ENCODE data around the gene EDIL3. TPM values are rescaled to one million over a fixed set of nuclear protein-coding genes. Genes with fewer than 3 reads are reported as not detected.

EDIL3 gene
- total and polyA plus RNA-seq, 2 experiments from 2014 or later, result 18.2 to 42.4 TPM

GRCh38 chr5:84130006-84130580, 254.6 kb downstream of the EDIL3 start:
- Histone ChIP-seq H3K9me2 (replicated peaks; ENCODE audit: insufficient read depth) (no peaks in the 10 kb centered on the region), H2AFZ (no peak overlapping the region), H3K27ac (no peak overlapping the region), H3K4me2 (no peak overlapping the region), H3K79me2 (no peaks in the 10 kb centered on the region), H3K4me3 (no peak overlapping the region), H3K36me3 (replicated peaks; ENCODE audit: insufficient read depth, low read depth) (no peaks in the 10 kb centered on the region), H3K9me3 (ENCODE audit: low read depth) (no peaks in the 10 kb centered on the region), H4K20me1 (ENCODE audit: insufficient read depth, poor library complexity, severe bottlenecking) (no peaks in the 10 kb centered on the region), H3K27me3 (no peaks in the 10 kb centered on the region), H3K4me1 (ENCODE audit: insufficient read depth) (no peaks in the 10 kb centered on the region)
- TF ChIP-seq EZH2 (IDR thresholded peaks at IDR 0.05; ENCODE audit: borderline replicate concordance) (no peak), EZH2phosphoT487 (IDR thresholded peaks at IDR 0.05; ENCODE audit: low read depth, severe bottlenecking, unreplicated experiment) (no peak)
- TF ChIP-seq, protein P1, sequence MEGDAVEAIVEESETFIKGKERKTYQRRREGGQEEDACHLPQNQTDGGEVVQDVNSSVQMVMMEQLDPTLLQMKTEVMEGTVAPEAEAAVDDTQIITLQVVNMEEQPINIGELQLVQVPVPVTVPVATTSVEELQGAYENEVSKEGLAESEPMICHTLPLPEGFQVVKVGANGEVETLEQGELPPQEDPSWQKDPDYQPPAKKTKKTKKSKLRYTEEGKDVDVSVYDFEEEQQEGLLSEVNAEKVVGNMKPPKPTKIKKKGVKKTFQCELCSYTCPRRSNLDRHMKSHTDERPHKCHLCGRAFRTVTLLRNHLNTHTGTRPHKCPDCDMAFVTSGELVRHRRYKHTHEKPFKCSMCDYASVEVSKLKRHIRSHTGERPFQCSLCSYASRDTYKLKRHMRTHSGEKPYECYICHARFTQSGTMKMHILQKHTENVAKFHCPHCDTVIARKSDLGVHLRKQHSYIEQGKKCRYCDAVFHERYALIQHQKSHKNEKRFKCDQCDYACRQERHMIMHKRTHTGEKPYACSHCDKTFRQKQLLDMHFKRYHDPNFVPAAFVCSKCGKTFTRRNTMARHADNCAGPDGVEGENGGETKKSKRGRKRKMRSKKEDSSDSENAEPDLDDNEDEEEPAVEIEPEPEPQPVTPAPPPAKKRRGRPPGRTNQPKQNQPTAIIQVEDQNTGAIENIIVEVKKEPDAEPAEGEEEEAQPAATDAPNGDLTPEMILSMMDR (IDR thresholded peaks at IDR 0.05; ENCODE audit: poor library complexity), result no peak
- 63% methylated on average over 3 of the region's 3 CpGs for WGBS (ENCODE audit: low lambda C conversion rate, missing lambda C conversion rate)
- DNase-seq (ENCODE audit: low spot score), result no peak

DNA sequence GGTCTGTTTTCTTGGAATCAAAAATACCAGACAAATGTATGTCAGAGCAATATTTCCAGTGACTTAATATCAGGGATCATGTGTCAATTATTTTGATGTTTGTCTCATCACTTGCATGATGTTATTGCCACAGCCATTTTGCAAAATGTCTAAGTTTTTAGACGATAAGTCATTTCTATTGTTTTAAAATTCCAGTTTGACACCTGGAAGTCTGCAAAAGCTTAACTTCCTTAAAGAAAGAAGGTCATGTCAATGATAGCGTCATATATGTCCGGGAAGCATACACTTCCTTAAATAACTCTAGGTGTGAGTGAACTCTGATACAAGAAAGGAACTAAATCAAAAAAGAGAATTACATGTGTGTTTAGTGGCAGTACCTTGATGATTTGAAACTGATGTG, 259.5 kb downstream of the EDIL3 start:
- Histone ChIP-seq H3K9me3 (ENCODE audit: low read depth) (no peaks in the 10 kb centered on the region), H3K4me3 (no peak overlapping the region), H3K27ac (no peak overlapping the region), H3K79me2 (no peaks in the 10 kb centered on the region), H3K4me1 (ENCODE audit: insufficient read depth) (no peaks in the 10 kb centered on the region), H3K36me3 (replicated peaks; ENCODE audit: insufficient read depth, low read depth) (no peaks in the 10 kb centered on the region), H3K4me2 (no peak overlapping the region), H2AFZ (no peak overlapping the region), H3K9me2 (replicated peaks; ENCODE audit: insufficient read depth) (no peaks in the 10 kb centered on the region), H3K27me3 (no peaks in the 10 kb centered on the region), H4K20me1 (ENCODE audit: insufficient read depth, poor library complexity, severe bottlenecking) (no peaks in the 10 kb centered on the region)
- TF ChIP-seq, protein P1 (IDR thresholded peaks at IDR 0.05; ENCODE audit: poor library complexity), result no peak
- WGBS (ENCODE audit: low lambda C conversion rate, missing lambda C conversion rate), result 92% methylated on average over 3 of the region's 3 CpGs
- DNase-seq (ENCODE audit: low spot score), result no peak

- H3K27ac ChIP-seq, result no peak overlapping the region
- H3K27me3 ChIP-seq, result no peaks in the 10 kb centered on the region
- TF ChIP-seq EZH2 (IDR thresholded peaks at IDR 0.05; ENCODE audit: borderline replicate concordance), result no peak
- TF ChIP-seq EZH2phosphoT487 (IDR thresholded peaks at IDR 0.05; ENCODE audit: low read depth, severe bottlenecking, unreplicated experiment), result no peak
- TF ChIP-seq, protein P1 (IDR thresholded peaks at IDR 0.05; ENCODE audit: poor library complexity), result no peak
- no peaks in the 10 kb centered on the region for H3K4me1 ChIP-seq (ENCODE audit: insufficient read depth)
- H2AFZ ChIP-seq, result no peak overlapping the region
- no peaks in the 10 kb centered on the region for H4K20me1 ChIP-seq (ENCODE audit: insufficient read depth, poor library complexity, severe bottlenecking)
- H3K79me2 ChIP-seq, result no peaks in the 10 kb centered on the region
- no peak for DNase-seq (ENCODE audit: low spot score)
- H3K4me2 ChIP-seq, result no peak overlapping the region
- H3K9me2 ChIP-seq (replicated peaks; ENCODE audit: insufficient read depth), result no peaks in the 10 kb centered on the region
- no peaks in the 10 kb centered on the region for H3K9me3 ChIP-seq (ENCODE audit: low read depth)
- WGBS (ENCODE audit: low lambda C conversion rate, missing lambda C conversion rate), result 79% methylated on average over 3 of the region's 3 CpGs
- H3K36me3 ChIP-seq (replicated peaks; ENCODE audit: insufficient read depth, low read depth), result no peaks in the 10 kb centered on the region
- H3K4me3 ChIP-seq, result no peak overlapping the region
Measured at GRCh38 chr5:84119252-84119651, 265.4 kb downstream of the EDIL3 start.

DNA sequence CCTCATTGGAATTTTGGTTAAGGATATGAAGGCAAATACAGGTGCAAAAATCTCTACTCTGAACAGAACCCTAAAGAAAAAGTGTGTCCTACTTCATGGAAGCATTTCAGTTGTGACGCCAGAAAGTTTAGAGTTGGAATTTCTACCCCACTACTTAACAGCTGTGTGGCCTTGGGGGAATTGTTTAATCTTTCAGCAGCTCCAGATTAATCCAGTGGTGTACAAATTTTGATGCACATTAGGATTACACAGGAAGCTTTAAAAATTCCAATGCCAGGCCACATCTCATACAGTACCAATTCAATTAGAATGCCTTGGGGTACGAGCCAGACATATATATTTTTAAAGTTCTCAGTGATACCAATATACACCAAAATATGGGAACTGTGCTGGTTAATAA, 266.1 kb downstream of the EDIL3 start:
- no peak overlapping the region for H3K4me2 ChIP-seq
- no peaks in the 10 kb centered on the region for H3K27me3 ChIP-seq

More for the DNA sequence above, 266.1 kb downstream of the EDIL3 start:
- no peaks in the 10 kb centered on the region for H3K79me2 ChIP-seq
- no peak overlapping the region for H2AFZ ChIP-seq
- H3K27ac ChIP-seq, result no peak overlapping the region
- no peak overlapping the region for H3K4me3 ChIP-seq
- 74% methylated on average over 2 of the region's 2 CpGs for WGBS (ENCODE audit: low lambda C conversion rate, missing lambda C conversion rate)
- no peaks in the 10 kb centered on the region for H4K20me1 ChIP-seq (ENCODE audit: insufficient read depth, poor library complexity, severe bottlenecking)
- TF ChIP-seq EZH2 (IDR thresholded peaks at IDR 0.05; ENCODE audit: borderline replicate concordance), result no peak
- TF ChIP-seq, protein P1 (IDR thresholded peaks at IDR 0.05; ENCODE audit: poor library complexity), result no peak
- TF ChIP-seq EZH2phosphoT487 (IDR thresholded peaks at IDR 0.05; ENCODE audit: low read depth, severe bottlenecking, unreplicated experiment), result no peak
- no peaks in the 10 kb centered on the region for H3K4me1 ChIP-seq (ENCODE audit: insufficient read depth)
- H3K36me3 ChIP-seq (replicated peaks; ENCODE audit: insufficient read depth, low read depth), result no peaks in the 10 kb centered on the region
- H3K9me2 ChIP-seq (replicated peaks; ENCODE audit: insufficient read depth), result no peaks in the 10 kb centered on the region
- H3K9me3 ChIP-seq (ENCODE audit: low read depth), result no peaks in the 10 kb centered on the region
- no peak for DNase-seq (ENCODE audit: low spot score)

Data from hepatocyte (in vitro differentiated cells).